ENCODE results near the gene RPS28.
"Not testable (repeated sequence)": the region's sequence is repeated elsewhere in the genome, so short reads cannot be mapped to it uniquely, and the experiment has no call there.

RPS28 gene

DNA sequence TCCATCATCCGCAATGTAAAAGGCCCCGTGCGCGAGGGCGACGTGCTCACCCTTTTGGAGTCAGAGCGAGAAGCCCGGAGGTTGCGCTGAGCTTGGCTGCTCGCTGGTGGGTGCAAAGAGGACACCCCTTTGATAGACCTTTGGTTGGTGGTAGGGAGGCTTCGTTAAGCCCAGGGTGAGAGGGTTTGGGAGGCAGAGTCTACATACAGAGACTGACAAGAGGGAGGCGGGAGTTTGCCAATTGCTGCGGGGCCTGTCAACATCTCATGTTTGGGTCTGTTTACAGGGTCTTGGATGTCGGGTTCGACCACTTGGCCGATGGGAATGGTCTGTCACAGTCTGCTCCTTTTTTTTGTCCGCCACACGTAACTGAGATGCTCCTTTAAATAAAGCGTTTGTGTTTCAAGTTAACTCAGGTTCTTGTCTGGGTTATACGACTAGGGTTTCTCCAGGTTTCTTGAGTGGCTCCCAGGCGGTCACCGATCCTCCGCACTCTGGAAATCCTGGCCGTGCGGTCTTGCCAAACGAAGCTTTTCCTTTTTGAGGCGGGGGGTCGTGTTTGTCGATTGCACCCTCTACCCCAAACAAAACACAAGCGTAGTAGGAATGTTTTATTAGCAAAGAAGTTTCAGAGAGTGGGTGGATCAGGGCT lies 816 bp downstream of the RPS28 start:
- DNase-seq = no peak

DNA sequence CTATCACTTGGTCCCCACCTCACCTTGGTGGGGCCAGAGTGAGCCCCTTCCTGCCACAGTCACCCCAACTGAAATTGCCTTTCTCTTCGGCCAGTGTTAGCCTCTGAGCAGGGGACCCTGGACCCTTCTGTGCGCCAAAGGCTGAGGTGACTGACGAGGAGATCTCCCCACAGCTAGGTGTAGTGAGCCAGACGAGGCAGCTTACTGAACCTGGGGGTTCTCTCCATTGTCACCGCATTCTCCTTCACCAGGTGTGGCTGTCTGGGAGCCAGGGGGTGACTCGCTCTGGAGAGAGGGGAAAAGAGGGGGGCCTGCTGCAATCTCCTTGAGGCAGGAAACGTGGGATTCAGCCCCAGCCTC lies 1.3 kb downstream of the RPS28 start:
- no peak for DNase-seq

- no peak for DNase-seq
Measured at GRCh38 chr19:8323781-8324185, 2.5 kb downstream of the RPS28 start.

- no peak for DNase-seq
Measured at GRCh38 chr19:8324186-8325050, 3.1 kb downstream of the RPS28 start.

DNA sequence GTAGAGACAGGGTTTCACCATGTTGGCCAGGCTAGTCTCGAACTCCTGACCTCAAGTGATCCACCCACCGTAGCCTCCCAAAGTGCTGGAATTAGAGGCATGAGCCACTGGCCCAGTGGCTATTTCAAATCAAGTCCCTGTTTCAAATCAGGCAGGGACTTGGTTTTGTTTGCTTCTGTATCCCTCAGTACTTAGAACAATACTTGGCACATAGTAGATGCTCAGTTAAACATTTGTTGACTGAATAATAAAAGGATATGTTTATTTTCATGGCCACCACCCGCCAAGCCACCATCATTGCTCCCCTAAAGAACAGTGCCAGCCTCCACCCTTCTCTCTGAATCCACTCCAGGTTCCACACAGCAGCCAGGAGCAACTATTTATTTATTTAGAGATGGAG lies 4.2 kb downstream of the RPS28 start:
- no peak for DNase-seq

DNA sequence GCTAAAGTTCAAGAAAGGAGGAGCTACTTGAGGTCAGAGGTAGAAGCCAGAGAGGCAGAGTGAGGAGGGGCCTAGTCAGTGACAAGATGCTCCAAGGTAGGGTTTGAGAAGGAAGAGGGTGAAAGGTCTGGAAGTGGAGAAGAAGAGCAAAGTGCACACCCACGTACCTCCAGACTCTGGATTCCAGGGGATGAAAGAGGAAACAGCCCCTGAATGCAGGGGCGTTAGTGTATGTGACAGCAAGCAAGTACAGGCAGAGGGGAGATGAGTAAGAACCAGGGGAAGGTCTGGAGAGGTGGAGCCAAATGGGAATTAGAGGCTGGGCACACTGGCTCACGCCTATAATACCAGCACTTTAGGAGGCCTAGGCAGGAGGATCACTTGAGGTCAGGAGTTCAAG lies 8.7 kb downstream of the RPS28 start:
- no peak for DNase-seq

- no peak for DNase-seq
Measured at GRCh38 chr19:8331263-8331845, 10.1 kb downstream of the RPS28 start.

- no peak for DNase-seq
Measured at GRCh38 chr19:8332976-8333766, 11.9 kb downstream of the RPS28 start.

DNA sequence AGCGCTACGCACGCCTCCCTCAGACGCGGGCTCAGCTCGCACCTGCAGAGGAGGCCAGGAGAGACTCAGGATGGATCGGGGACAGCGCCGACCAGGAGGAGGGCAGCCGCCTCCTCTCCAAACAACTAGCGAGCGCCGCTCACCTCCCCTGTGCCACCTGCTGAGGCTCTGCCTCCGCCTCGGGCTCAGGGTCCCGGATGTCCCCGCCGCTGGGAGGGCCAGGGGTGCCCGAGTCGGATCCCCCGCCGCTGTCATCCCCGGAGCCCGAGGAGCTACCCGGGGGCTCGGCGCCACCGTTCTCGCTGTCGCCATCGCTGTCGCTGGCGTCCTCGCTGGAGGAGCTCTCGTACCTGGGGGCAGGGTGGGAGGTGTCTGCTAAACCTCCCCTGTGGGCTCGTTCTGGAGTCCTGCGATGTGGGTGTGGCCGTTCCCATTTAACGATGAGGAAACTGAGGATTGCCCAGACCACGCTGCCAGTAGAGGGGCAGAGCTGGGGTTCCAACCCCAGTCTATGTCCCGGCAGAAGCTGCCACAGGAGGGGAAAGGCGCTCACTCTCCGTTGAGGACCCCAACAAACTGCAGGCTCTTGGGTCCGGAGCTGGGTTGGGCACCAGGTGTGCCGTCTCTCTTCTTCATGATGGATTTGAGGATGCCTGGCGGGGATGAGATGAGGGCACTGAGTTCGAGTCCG lies 12.6 kb downstream of the RPS28 start:
- DNase-seq = no peak

GRCh38 chr19:8334458-8335342 lies 13.4 kb downstream of the RPS28 start:
- DNase-seq = no peak

DNA sequence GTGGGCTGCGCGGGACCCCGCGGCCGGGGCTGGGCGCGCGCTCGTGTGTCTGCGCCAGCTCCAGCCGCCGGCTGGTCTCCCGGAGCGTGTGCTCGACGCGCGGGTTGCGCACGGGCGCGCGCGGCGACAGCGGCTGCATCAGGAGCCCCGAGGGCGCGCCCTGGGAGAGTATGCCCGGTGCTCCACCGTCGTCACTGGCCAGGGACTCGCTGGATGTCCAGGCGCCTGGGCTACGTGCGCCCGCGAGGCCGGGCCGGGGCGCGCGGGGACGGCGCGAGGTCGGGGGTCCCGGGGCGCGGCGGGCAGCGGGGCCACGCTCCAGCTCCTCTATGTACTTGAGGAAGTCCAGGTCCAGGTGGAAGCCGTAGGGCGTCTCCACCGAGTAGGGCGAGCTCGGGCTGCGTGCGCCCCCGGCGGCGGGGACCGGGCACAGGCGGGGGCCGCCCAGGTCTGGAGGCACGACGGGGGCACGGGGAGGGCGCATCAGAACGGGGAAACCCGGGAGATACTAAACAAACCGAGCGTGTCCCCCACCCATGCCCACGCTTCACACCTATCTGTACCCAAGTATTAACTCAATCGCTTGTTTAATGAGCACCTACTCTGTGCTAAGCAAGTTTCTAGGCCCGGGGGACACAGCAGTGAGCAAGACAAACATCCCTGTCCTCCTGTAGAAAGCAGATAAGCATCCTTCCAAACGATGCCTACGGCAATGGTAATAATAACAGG lies 14.2 kb downstream of the RPS28 start:
- DNase-seq = peak; percentile 15

DNA sequence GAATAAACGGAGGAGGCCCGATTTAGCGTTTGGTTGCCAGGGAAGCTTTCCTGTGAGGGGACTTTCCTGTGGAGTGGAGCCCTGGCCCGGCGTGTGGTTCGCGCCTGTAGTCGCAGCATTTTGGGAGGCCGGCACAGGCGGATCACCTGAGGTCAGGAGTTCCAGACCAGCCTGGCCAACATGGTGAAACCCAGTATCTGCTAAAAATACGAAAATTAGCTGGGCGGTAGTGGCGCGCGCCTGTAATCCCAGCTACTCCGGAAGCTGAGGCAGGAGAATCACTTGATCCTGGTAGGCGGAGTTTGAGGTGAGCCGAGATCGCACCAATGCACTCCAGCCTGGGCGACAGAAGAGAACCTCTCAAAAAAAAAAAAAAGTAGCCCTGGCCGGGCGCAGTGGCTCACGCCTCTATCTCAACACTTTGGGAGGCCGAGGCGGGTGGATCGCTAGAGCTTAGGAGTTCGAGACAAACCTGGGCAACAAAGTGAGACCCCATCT lies 14.8 kb downstream of the RPS28 start:
- no peak for DNase-seq

DNA sequence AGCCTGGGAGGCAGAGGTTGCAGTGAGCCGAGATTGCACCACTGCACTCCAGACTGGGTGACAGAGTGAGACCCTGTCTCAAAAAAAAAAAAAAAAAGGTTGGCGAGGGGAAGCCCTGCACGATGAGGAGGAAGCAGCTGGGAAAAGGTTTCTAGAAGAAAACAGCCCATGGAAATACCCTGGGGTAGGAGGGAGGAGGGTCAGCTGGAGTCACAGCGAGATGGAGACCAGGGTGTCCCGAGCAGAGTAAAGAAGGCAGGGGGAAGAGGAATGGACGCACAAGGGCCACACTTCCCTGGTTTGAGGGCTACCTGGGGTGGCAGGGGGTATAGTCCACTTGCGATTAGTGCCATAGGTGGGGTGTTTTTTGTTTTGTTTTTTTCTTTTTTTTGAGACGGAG lies 15.4 kb downstream of the RPS28 start:
- DNase-seq = no peak

- DNase-seq = no peak
Measured at GRCh38 chr19:8337728-8338127, 16.4 kb downstream of the RPS28 start.

- no peak for DNase-seq
Measured at GRCh38 chr19:8338835-8339234, 17.5 kb downstream of the RPS28 start.

GRCh38 chr19:8340341-8341096 lies 19.2 kb downstream of the RPS28 start:
- DNase-seq = no peak

DNA sequence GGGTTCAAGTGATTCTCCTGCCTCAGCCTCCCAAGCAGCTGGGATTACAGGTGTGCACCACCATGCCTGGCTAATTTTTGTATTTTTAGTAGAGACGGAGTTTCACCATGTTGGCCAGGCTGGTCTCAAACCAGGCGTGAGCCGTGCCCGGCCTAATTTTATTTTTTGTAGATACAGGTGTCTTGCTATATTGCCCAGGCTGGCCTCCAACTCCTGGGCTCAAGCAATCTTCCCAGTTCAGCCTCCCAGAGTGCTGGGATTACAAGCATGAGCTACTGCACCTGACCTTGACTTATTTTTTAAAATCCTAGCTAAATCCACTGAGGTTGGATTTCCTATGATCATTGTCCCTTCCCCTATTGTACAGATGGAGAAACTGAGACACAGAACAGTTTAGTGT lies 20.2 kb downstream of the RPS28 start:
- DNase-seq = not testable (repeated sequence)

DNA sequence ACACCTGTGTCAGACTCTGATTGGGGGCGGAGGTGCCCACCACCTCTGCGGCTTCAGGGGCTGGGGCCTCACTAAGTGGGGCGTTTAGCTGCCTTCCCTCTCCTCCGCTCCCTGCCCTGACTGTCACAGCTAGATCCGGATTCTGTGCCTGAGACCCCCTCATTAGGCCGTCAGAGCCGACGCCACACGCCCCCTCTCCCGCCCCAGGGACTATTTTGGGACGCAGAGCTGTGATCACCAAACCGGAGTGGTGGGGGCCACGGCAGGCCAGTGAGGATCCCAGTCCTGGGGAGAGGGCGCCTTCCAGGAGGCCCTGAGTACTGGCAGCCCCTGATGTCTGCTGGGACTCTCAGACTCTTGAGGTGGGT lies 21.0 kb downstream of the RPS28 start:
- no peak for DNase-seq

GRCh38 chr19:8342684-8343482 lies 21.6 kb downstream of the RPS28 start, which contains the start of gene KANK3:
Gene KANK3, minus strand, starts transcription at chr19:8343262. Its CDS starts 5,434 bp downstream, at chr19:8337828.
- peak; percentile 94 for DNase-seq

Data from CD4-positive, alpha-beta T cell treated with Interleukin-17A for 1 hour (primary cell).